GM08714 (cell line): ENCODE results near the gene NOP16.

Experiments
- H3K4me3 ChIP-seq: fragments of 200-500 bp; sonication (Bioruptor generic); 2 replicates; pipeline ENCODE4 v1.5.1; 2014; ENCODE audit warnings: mild to moderate bottlenecking, low read length, inconsistent platforms
- ZNF274 ChIP-seq: IDR thresholded peaks from 2 replicates; pipeline ENCODE4 v1.6.1; 2012; ENCODE audit warnings: mild to moderate bottlenecking, low read depth, low read length

The NOP16 gene

GRCh38 chr5:176401281-176402205, 13.1 kb upstream of the NOP16 start:
- H3K4me3 ChIP-seq = no peak overlapping the region
- TF ChIP-seq ZNF274 = no peak

GRCh38 chr5:176400382-176401156, 12.2 kb upstream of the NOP16 start:
- no peak for TF ChIP-seq ZNF274
- no peak overlapping the region for H3K4me3 ChIP-seq

- TF ChIP-seq ZNF274 = no peak
- H3K4me3 ChIP-seq = no peak overlapping the region
Measured at GRCh38 chr5:176397736-176398420, 9.5 kb upstream of the NOP16 start.

- TF ChIP-seq ZNF274 = no peak
- H3K4me3 ChIP-seq = no peak overlapping the region
Measured at GRCh38 chr5:176396330-176396729, 7.9 kb upstream of the NOP16 start.

- H3K4me3 ChIP-seq = no peak overlapping the region
- TF ChIP-seq ZNF274 = no peak
Measured at GRCh38 chr5:176394881-176395675, 6.7 kb upstream of the NOP16 start.

- no peak overlapping the region for H3K4me3 ChIP-seq
- no peak for TF ChIP-seq ZNF274
Measured at GRCh38 chr5:176394096-176394495, 5.7 kb upstream of the NOP16 start.

- TF ChIP-seq ZNF274 = no peak
- H3K4me3 ChIP-seq = no peak overlapping the region
Measured at GRCh38 chr5:176392526-176392925, 4.1 kb upstream of the NOP16 start.

GRCh38 chr5:176391999-176392398, 3.6 kb upstream of the NOP16 start:
- no peak overlapping the region for H3K4me3 ChIP-seq
- TF ChIP-seq ZNF274 = no peak

GRCh38 chr5:176391479-176391878, 3.1 kb upstream of the NOP16 start:
- TF ChIP-seq ZNF274 = no peak
- H3K4me3 ChIP-seq = no peak overlapping the region

- peak overlapping the region; percentile 93 for H3K4me3 ChIP-seq
- no peak for TF ChIP-seq ZNF274
Measured at GRCh38 chr5:176389135-176390123, 1.0 kb upstream of the NOP16 start.

- peak overlapping the region; percentile 82 for H3K4me3 ChIP-seq
- no peak for TF ChIP-seq ZNF274
Measured at GRCh38 chr5:176388003-176388443, 375 bp downstream of the NOP16 start.

GRCh38 chr5:176387384-176387925, 943 bp downstream of the NOP16 start:
- peak overlapping the region; percentile 82 for H3K4me3 ChIP-seq
- no peak for TF ChIP-seq ZNF274
